NCI-H128 (cell line): ENCODE measurements around the gene EIPR1.
"Not testable (repeated sequence)": the region's sequence is repeated elsewhere in the genome, so short reads cannot be mapped to it uniquely, and the experiment has no call there.

ENCODE experiments used
- DNase-seq: peaks from one replicate; lab custom pipeline; 2025; ENCODE audit not compliant: unreplicated experiment; lab: John Stamatoyannopoulos, UW

Gene EIPR1

GRCh38 chr2:3403587-3404334 lies 26.1 kb upstream of the EIPR1 start:
- no peak for DNase-seq

- DNase-seq = no peak
Measured at GRCh38 chr2:3399829-3400228, 22.2 kb upstream of the EIPR1 start.

- DNase-seq = no peak
Measured at GRCh38 chr2:3399381-3399780, 21.8 kb upstream of the EIPR1 start.

DNA sequence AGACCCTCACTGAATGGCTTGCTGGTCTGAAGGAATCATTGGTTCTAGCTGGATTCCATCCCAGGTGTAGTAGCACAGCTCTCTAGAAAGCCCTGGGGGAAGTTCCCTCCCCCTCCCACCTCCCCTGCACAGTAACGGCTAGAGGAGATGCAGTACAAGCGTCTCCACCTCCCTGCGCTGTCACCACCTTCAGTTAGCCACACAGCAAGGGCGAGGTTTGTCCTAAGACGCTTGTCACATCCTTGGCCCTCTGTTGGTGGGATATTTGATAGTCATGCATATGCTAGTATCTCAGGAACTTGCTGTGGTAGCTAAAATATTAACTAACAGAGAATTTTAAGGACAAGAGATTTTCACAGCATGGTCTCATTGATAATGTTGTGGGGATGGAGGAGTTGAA lies 21.2 kb upstream of the EIPR1 start:
- DNase-seq = no peak

- no peak for DNase-seq
Measured at GRCh38 chr2:3396920-3397559, 19.4 kb upstream of the EIPR1 start.

DNA sequence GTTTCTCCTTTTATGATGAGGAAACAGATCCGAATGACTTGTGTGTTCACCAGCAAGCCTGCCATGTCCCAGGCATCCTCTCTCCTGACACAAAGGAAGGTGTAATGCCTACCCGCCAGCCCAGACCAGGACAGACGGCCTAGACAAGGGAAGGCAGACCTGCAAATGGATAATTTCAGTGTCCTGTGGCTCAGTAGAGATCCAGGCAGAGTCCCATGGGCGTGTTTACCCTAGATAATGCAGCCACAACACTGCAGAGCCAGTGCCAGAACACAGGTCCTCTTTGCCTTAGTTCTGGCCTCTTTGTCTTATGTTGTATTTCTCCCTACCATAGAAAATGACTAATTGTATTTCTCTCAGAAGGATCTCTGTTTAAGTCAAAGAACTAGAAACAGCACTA lies 14.6 kb upstream of the EIPR1 start:
- no peak for DNase-seq

- no peak for DNase-seq
Measured at GRCh38 chr2:3390041-3390440, 12.4 kb upstream of the EIPR1 start.

GRCh38 chr2:3389193-3389592 lies 11.6 kb upstream of the EIPR1 start:
- no peak for DNase-seq

- no peak for DNase-seq
Measured at GRCh38 chr2:3388412-3388738, 10.8 kb upstream of the EIPR1 start.

DNA sequence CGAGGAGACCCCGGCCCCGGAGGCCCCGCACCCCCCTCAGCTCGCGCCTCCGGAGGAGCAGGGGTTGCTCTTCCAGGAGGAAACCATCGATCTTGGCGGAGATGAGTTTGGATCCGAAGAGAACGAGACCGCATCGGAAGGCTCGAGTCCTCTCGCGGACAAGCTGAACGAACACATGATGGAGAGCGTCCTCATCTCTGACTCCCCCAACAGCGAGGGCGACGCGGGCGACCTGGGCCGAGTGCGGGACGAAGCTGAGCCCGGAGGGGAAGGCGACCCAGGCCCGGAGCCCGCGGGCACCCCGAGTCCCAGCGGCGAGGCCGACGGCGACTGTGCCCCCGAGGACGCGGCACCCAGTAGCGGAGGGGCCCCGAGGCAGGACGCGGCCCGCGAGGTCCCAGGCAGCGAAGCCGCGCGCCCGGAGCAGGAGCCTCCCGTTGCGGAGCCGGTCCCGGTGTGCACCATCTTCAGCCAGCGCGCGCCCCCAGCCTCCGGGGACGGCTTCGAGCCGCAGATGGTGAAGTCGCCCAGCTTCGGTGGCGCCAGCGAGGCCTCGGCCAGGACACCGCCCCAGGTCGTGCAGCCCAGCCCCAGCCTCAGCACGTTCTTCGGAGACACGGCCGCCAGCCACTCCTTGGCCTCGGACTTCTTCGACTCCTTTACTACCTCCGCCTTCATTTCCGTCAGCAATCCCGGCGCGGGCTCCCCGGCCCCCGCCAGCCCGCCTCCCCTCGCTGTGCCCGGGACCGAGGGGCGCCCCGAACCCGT lies 10.2 kb upstream of the EIPR1 start:
- no peak for DNase-seq

- no peak for DNase-seq
Measured at GRCh38 chr2:3387011-3387410, 9.4 kb upstream of the EIPR1 start.

GRCh38 chr2:3386448-3386958 lies 8.9 kb upstream of the EIPR1 start:
- no peak for DNase-seq

GRCh38 chr2:3379647-3380534 lies 2.3 kb upstream of the EIPR1 start, which contains the start of gene TRAPPC12:
Gene TRAPPC12, plus strand, starts transcription at chr2:3379694. Its CDS starts 7,930 bp downstream, at chr2:3387624.
- peak; percentile 87 for DNase-seq

GRCh38 chr2:3379339-3379646 lies 1.7 kb upstream of the EIPR1 start:
- no peak for DNase-seq

GRCh38 chr2:3377279-3377611 lies 373 bp downstream of the EIPR1 start:
- DNase-seq = no peak

DNA sequence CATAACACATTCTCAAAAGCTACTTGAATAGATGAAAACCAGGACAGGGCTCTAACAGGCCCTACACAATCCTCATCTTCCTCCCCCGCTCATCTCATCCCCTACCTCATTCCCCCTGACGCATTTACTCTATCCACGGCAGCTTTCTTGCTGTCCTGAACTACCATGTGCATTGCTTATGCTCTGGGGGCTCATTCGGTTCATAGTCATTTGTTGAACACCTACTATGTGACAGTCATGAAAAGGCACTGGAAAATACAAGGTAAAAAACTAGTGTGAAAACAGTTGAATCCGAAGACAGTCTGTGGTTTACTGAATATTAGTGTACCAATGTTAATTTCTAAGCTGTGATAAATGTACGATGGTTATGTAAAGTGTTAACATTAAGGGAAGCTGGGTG lies 797 bp downstream of the EIPR1 start:
- no peak for DNase-seq

- not testable (repeated sequence) for DNase-seq
Measured at GRCh38 chr2:3369340-3370181, 8.1 kb downstream of the EIPR1 start.

GRCh38 chr2:3368261-3368722 lies 9.3 kb downstream of the EIPR1 start:
- no peak for DNase-seq

GRCh38 chr2:3365219-3365618 lies 12.4 kb downstream of the EIPR1 start:
- DNase-seq = no peak
